Measurements from ENCODE around the gene TENM4. TPM values are rescaled to one million over a fixed set of nuclear protein-coding genes. Genes with fewer than 3 reads are reported as not detected.

TENM4 gene
- total RNA-seq, 1 donor from 2014 or later: 5.1 TPM

GRCh38 chr11:79071190-79071589 lies 369.6 kb downstream of the TENM4 start:
- no peaks in the 10 kb centered on the region for H3K36me3 Mint-ChIP-seq

GRCh38 chr11:79070518-79070917 lies 370.3 kb downstream of the TENM4 start:
- Histone ChIP-seq H3K27ac (no peak overlapping the region), H3K4me1 (no peaks in the 10 kb centered on the region), H4K20me1 (ENCODE audit: low read depth) (no peaks in the 10 kb centered on the region), H3F3A (ENCODE audit: low read depth) (no peaks in the 10 kb centered on the region), H3K9me3 (ENCODE audit: low read depth) (no peaks in the 10 kb centered on the region), H3K27me3 (no peaks in the 10 kb centered on the region), H2AFZ (replicated peaks) (no peak overlapping the region), H3K36me3 (no peaks in the 10 kb centered on the region), H3K4me2 (no peak overlapping the region), H3K4me3 (no peak overlapping the region), H3K79me2 (ENCODE audit: low read depth) (no peaks in the 10 kb centered on the region), H3K9ac (no peak overlapping the region)
- Mint-ChIP-seq H3K27me3 (ENCODE audit: insufficient read depth, low read depth) (peaks cover 3% of the 10 kb centered on the region), H3K4me3 (no peak overlapping the region), H3K4me1 (peaks cover 43% of the 10 kb centered on the region), H3K9me3 (no peaks in the 10 kb centered on the region), H3K36me3 (no peaks in the 10 kb centered on the region), H3K27ac (no peak overlapping the region)
- TF ChIP-seq CTCF (IDR thresholded peaks at IDR 0.05): no peak
- no peak for TF ChIP-seq EZH2phosphoT487 (IDR thresholded peaks at IDR 0.05)
- no peak for TF ChIP-seq EZH2 (IDR thresholded peaks at IDR 0.05)
- no peak for DNase-seq (ENCODE audit: low spot score)

More at GRCh38 chr11:79071190-79071589, 369.6 kb downstream of the TENM4 start:
- no peaks in the 10 kb centered on the region for H3K79me2 ChIP-seq (ENCODE audit: low read depth)
- H3K9me3 Mint-ChIP-seq: peaks cover 3% of the 10 kb centered on the region
- no peaks in the 10 kb centered on the region for H3K9me3 ChIP-seq (ENCODE audit: low read depth)
- H2AFZ ChIP-seq (replicated peaks): no peak overlapping the region
- no peak overlapping the region for H3K4me3 Mint-ChIP-seq
- H3K4me1 Mint-ChIP-seq: peaks cover 43% of the 10 kb centered on the region
- no peak overlapping the region for H3K27ac Mint-ChIP-seq
- H3K4me3 ChIP-seq: no peak overlapping the region
- DNase-seq (ENCODE audit: low spot score): no peak
- no peak overlapping the region for H3K27ac ChIP-seq
- H4K20me1 ChIP-seq (ENCODE audit: low read depth): no peaks in the 10 kb centered on the region
- H3K27me3 ChIP-seq: no peaks in the 10 kb centered on the region
- H3K36me3 ChIP-seq: no peaks in the 10 kb centered on the region
- H3F3A ChIP-seq (ENCODE audit: low read depth): no peaks in the 10 kb centered on the region
- H3K4me1 ChIP-seq: no peaks in the 10 kb centered on the region
- no peak overlapping the region for H3K9ac ChIP-seq
- TF ChIP-seq EZH2 (IDR thresholded peaks at IDR 0.05) (no peak), CTCF (IDR thresholded peaks at IDR 0.05) (no peak), EZH2phosphoT487 (IDR thresholded peaks at IDR 0.05) (no peak)
- no peak overlapping the region for H3K4me2 ChIP-seq
- H3K27me3 Mint-ChIP-seq (ENCODE audit: insufficient read depth, low read depth): peaks cover 3% of the 10 kb centered on the region

- Histone ChIP-seq H4K20me1 (ENCODE audit: low read depth) (no peaks in the 10 kb centered on the region), H3K79me2 (ENCODE audit: low read depth) (no peaks in the 10 kb centered on the region), H3F3A (ENCODE audit: low read depth) (no peaks in the 10 kb centered on the region), H3K9me3 (ENCODE audit: low read depth) (no peaks in the 10 kb centered on the region), H3K27ac (no peak overlapping the region), H2AFZ (replicated peaks) (no peak overlapping the region), H3K4me2 (no peak overlapping the region), H3K36me3 (no peaks in the 10 kb centered on the region), H3K9ac (no peak overlapping the region), H3K27me3 (no peaks in the 10 kb centered on the region), H3K4me1 (no peaks in the 10 kb centered on the region), H3K4me3 (no peak overlapping the region)
- Mint-ChIP-seq H3K4me3 (no peak overlapping the region), H3K27me3 (ENCODE audit: insufficient read depth, low read depth) (peaks cover 3% of the 10 kb centered on the region), H3K9me3 (no peaks in the 10 kb centered on the region), H3K36me3 (no peaks in the 10 kb centered on the region), H3K4me1 (peaks cover 43% of the 10 kb centered on the region), H3K27ac (no peak overlapping the region)
- DNase-seq (ENCODE audit: low spot score): no peak
- TF ChIP-seq CTCF (IDR thresholded peaks at IDR 0.05) (no peak), EZH2 (IDR thresholded peaks at IDR 0.05) (no peak), EZH2phosphoT487 (IDR thresholded peaks at IDR 0.05) (no peak)
Observed at GRCh38 chr11:79069504-79069903, 371.3 kb downstream of the TENM4 start.

All from neural progenitor cell (in vitro differentiated cells).